H4 (cell line): ENCODE measurements around the gene LDLRAD3. TPM values are rescaled to one million over a fixed set of nuclear protein-coding genes. Genes with fewer than 3 reads are reported as not detected.
A peak's percentile ranks its signal among the peaks of the same experiment; 100 is the strongest.

Experiments
- DNase-seq: peaks from one replicate; pipeline ENCODE4 v3.0.0-alpha.2; 2015; ENCODE audit warnings: low spot score
- total RNA-seq: library from RNA; depleted of rRNA; stranded (reverse); fragments of >200 nt; shearing (Covaris generic); gene quantifications from 2 replicates; pipeline ENCODE4 v1.2.3, GENCODE V29; 2014

Gene LDLRAD3
- total RNA-seq, 1 experiment from 2014 or later: 8.1 TPM

- no peak for DNase-seq
Measured at GRCh38 chr11:36077368-36077767, 133.5 kb downstream of the LDLRAD3 start.

GRCh38 chr11:36077886-36078685, 134.2 kb downstream of the LDLRAD3 start:
- DNase-seq: no peak

GRCh38 chr11:36078686-36079055, 134.8 kb downstream of the LDLRAD3 start:
- DNase-seq: no peak

- DNase-seq: no peak
Measured at GRCh38 chr11:36079878-36080675, 136.2 kb downstream of the LDLRAD3 start.

- no peak for DNase-seq
Measured at GRCh38 chr11:36081274-36081945, 137.5 kb downstream of the LDLRAD3 start.

GRCh38 chr11:36086366-36086765, 142.5 kb downstream of the LDLRAD3 start:
- no peak for DNase-seq

- DNase-seq: no peak
Measured at GRCh38 chr11:36088266-36088972, 144.6 kb downstream of the LDLRAD3 start.

GRCh38 chr11:36089920-36090319, 146.1 kb downstream of the LDLRAD3 start:
- DNase-seq: no peak

- no peak for DNase-seq
Measured at GRCh38 chr11:36090356-36091109, 146.7 kb downstream of the LDLRAD3 start.

- peak; percentile 92 for DNase-seq
Measured at GRCh38 chr11:36091256-36091811, 147.5 kb downstream of the LDLRAD3 start.

GRCh38 chr11:36092314-36093030, 148.6 kb downstream of the LDLRAD3 start:
- DNase-seq: no peak

GRCh38 chr11:36093548-36093947, 149.7 kb downstream of the LDLRAD3 start:
- DNase-seq: no peak

- no peak for DNase-seq
Measured at GRCh38 chr11:36094164-36094563, 150.3 kb downstream of the LDLRAD3 start.

GRCh38 chr11:36095716-36096115, 151.9 kb downstream of the LDLRAD3 start:
- DNase-seq: no peak

GRCh38 chr11:36097219-36097650, 153.4 kb downstream of the LDLRAD3 start:
- no peak for DNase-seq

GRCh38 chr11:36098087-36098486, 154.2 kb downstream of the LDLRAD3 start:
- no peak for DNase-seq

GRCh38 chr11:36098853-36099375, 155.1 kb downstream of the LDLRAD3 start:
- DNase-seq: no peak

GRCh38 chr11:36101466-36101865, 157.6 kb downstream of the LDLRAD3 start:
- DNase-seq: no peak

GRCh38 chr11:36102868-36103267, 159.0 kb downstream of the LDLRAD3 start:
- DNase-seq: no peak
